ENCODE results near the gene RMDN2.

RMDN2 gene

GRCh38 chr2:37880551-37880950 lies 44.5 kb upstream of the RMDN2 start:
- TF ChIP-seq CTCF (IDR thresholded peaks at IDR 0.05; ENCODE audit: unreplicated experiment in 3 of 3), result no peak
- peaks cover 11% of the 10 kb centered on the region for H3K4me1 Mint-ChIP-seq
- H3K27me3 Mint-ChIP-seq (ENCODE audit: low read depth), result peaks cover 32% of the 10 kb centered on the region
- no peaks in the 10 kb centered on the region for H3K36me3 Mint-ChIP-seq (ENCODE audit: low read depth)
- no peak overlapping the region for H3K4me3 Mint-ChIP-seq
- no peak overlapping the region for H3K27ac Mint-ChIP-seq
- H3K9me3 Mint-ChIP-seq, result no peaks in the 10 kb centered on the region

GRCh38 chr2:37881397-37881796 lies 43.7 kb upstream of the RMDN2 start:
- no peak for TF ChIP-seq CTCF (IDR thresholded peaks at IDR 0.05; ENCODE audit: unreplicated experiment in 3 of 3)
- peaks cover 36% of the 10 kb centered on the region for H3K27me3 Mint-ChIP-seq (ENCODE audit: low read depth)
- no peaks in the 10 kb centered on the region for H3K36me3 Mint-ChIP-seq (ENCODE audit: low read depth)
- H3K9me3 Mint-ChIP-seq, result no peaks in the 10 kb centered on the region
- H3K4me3 Mint-ChIP-seq, result no peak overlapping the region
- H3K4me1 Mint-ChIP-seq, result peaks cover 5% of the 10 kb centered on the region
- no peak overlapping the region for H3K27ac Mint-ChIP-seq

GRCh38 chr2:37882036-37882435 lies 43.1 kb upstream of the RMDN2 start:
- Mint-ChIP-seq H3K27ac (no peak overlapping the region), H3K9me3 (no peaks in the 10 kb centered on the region), H3K27me3 (ENCODE audit: low read depth) (peaks cover 37% of the 10 kb centered on the region), H3K36me3 (ENCODE audit: low read depth) (no peaks in the 10 kb centered on the region), H3K4me3 (no peak overlapping the region), H3K4me1 (no peaks in the 10 kb centered on the region)
- no peak for TF ChIP-seq CTCF (IDR thresholded peaks at IDR 0.05; ENCODE audit: unreplicated experiment in 3 of 3)

- H3K4me1 Mint-ChIP-seq, result no peaks in the 10 kb centered on the region
- no peaks in the 10 kb centered on the region for H3K36me3 Mint-ChIP-seq (ENCODE audit: low read depth)
- TF ChIP-seq CTCF (IDR thresholded peaks at IDR 0.05; ENCODE audit: unreplicated experiment in 3 of 3), result no peak
- H3K27me3 Mint-ChIP-seq (ENCODE audit: low read depth), result peaks cover 37% of the 10 kb centered on the region
- H3K27ac Mint-ChIP-seq, result no peak overlapping the region
- H3K9me3 Mint-ChIP-seq, result no peaks in the 10 kb centered on the region
- H3K4me3 Mint-ChIP-seq, result no peak overlapping the region
Observed at GRCh38 chr2:37883518-37883917, 41.6 kb upstream of the RMDN2 start.

GRCh38 chr2:37885329-37885993 lies 39.6 kb upstream of the RMDN2 start:
- H3K9me3 Mint-ChIP-seq, result no peaks in the 10 kb centered on the region
- TF ChIP-seq CTCF (IDR thresholded peaks at IDR 0.05; ENCODE audit: unreplicated experiment in 3 of 3), result no peak
- H3K27me3 Mint-ChIP-seq (ENCODE audit: low read depth), result peaks cover 40% of the 10 kb centered on the region
- H3K27ac Mint-ChIP-seq, result no peak overlapping the region
- H3K36me3 Mint-ChIP-seq (ENCODE audit: low read depth), result no peaks in the 10 kb centered on the region
- no peak overlapping the region for H3K4me3 Mint-ChIP-seq
- no peaks in the 10 kb centered on the region for H3K4me1 Mint-ChIP-seq

- H3K36me3 Mint-ChIP-seq (ENCODE audit: low read depth), result no peaks in the 10 kb centered on the region
- peaks cover 46% of the 10 kb centered on the region for H3K27me3 Mint-ChIP-seq (ENCODE audit: low read depth)
- no peaks in the 10 kb centered on the region for H3K4me1 Mint-ChIP-seq
- H3K27ac Mint-ChIP-seq, result no peak overlapping the region
- TF ChIP-seq CTCF (IDR thresholded peaks at IDR 0.05; ENCODE audit: unreplicated experiment in 3 of 3), result no peak
- no peaks in the 10 kb centered on the region for H3K9me3 Mint-ChIP-seq
- no peak overlapping the region for H3K4me3 Mint-ChIP-seq
Observed at GRCh38 chr2:37886745-37887144, 38.3 kb upstream of the RMDN2 start.

Measured in nephron (organoid).